ENCODE measurements around the gene MACO1. TPM values are rescaled to one million over a fixed set of nuclear protein-coding genes. Genes with fewer than 3 reads are reported as not detected.

The MACO1 gene
- total RNA-seq, 1 experiment from 2014 or later: 22.9 TPM

DNA sequence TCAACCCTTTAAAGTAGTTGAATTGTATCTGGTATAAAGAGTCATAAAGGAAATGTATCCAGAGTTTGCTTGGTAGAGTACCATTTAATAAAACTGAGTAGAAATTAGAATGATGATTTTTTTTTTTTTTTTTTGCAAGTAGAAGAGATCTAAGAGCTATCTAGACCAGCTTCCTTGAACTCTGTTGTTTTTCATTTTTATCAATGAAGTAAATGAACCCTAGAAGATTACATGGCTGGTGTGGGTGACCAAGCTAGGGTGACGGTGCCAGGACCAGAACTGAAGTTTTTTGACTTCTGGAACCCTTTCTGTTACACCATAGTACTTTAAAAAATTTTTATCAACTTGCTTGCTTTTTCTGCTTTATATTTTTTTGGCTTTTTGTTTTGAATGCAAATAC is 36.9 kb downstream of the MACO1 start:
- intact Hi-C loops (cut with micrococcal nuclease; ENCODE audit: unreplicated experiment): no loop called here
- no peak overlapping the region for H3K27ac ChIP-seq (ENCODE audit: low read depth, low read length, poor library complexity, severe bottlenecking)
- POLR2A ChIA-PET (ENCODE audit: low non-redundant PET): no interaction called here
- TF ChIP-seq EZH2 (IDR thresholded peaks at IDR 0.05; ENCODE audit: borderline replicate concordance, low read depth, low read length, poor library complexity, severe bottlenecking): no peak
- TF ChIP-seq, protein P1, sequence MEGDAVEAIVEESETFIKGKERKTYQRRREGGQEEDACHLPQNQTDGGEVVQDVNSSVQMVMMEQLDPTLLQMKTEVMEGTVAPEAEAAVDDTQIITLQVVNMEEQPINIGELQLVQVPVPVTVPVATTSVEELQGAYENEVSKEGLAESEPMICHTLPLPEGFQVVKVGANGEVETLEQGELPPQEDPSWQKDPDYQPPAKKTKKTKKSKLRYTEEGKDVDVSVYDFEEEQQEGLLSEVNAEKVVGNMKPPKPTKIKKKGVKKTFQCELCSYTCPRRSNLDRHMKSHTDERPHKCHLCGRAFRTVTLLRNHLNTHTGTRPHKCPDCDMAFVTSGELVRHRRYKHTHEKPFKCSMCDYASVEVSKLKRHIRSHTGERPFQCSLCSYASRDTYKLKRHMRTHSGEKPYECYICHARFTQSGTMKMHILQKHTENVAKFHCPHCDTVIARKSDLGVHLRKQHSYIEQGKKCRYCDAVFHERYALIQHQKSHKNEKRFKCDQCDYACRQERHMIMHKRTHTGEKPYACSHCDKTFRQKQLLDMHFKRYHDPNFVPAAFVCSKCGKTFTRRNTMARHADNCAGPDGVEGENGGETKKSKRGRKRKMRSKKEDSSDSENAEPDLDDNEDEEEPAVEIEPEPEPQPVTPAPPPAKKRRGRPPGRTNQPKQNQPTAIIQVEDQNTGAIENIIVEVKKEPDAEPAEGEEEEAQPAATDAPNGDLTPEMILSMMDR (conservative IDR thresholded peaks at IDR 0.05; ENCODE audit: low read depth, low read length): no peak
- no TSS peak for BruUV-seq (replicated peaks)
- H3K27me3 ChIP-seq (replicated peaks; ENCODE audit: insufficient read depth, low read depth, low read length, poor library complexity): no peaks in the 10 kb centered on the region
- no peak for DNase-seq (ENCODE audit: low spot score)
- CTCF ChIA-PET: interaction anchor here (0.7 kb wide), 1 partner anchor 252 kb away, joined by 6 read pairs; no protein-coding TSS in a partner anchor
- no peaks in the 10 kb centered on the region for H3K4me1 ChIP-seq (ENCODE audit: insufficient read depth, low read length, poor library complexity, severe bottlenecking)
- no peaks in the 10 kb centered on the region for H3K9me3 ChIP-seq (ENCODE audit: low read depth, low read length, poor library complexity, severe bottlenecking)
- H3K4me3 ChIP-seq (ENCODE audit: low read depth, low read length, poor library complexity, severe bottlenecking): no peak overlapping the region
- H3K36me3 ChIP-seq (ENCODE audit: insufficient read depth, low read length, poor library complexity, severe bottlenecking): no peaks in the 10 kb centered on the region

DNA sequence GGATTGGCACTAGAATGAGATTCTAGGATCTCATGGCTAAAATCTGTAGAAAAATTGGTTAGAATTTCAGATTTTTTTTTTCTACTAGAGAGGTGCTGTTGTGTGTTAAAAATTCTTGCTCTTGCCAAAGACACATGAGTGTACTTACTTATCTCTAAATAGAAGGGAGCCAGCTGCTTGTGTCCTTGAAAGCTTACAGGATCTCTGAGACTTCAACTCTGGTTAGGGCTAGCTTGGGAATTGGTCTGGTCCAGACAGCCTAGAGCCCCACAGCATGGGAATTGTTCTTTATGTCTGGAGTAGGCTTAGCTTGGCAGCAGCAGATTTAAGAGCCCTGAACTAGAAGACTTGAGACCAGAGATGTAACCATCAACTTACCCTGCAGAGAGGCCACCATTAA is 37.3 kb downstream of the MACO1 start:
- CTCF ChIA-PET: interaction anchor here (0.7 kb wide), 1 partner anchor 252 kb away, joined by 6 read pairs; no protein-coding TSS in a partner anchor
- POLR2A ChIA-PET (ENCODE audit: low non-redundant PET): no interaction called here
- H3K36me3 ChIP-seq (ENCODE audit: insufficient read depth, low read length, poor library complexity, severe bottlenecking): no peaks in the 10 kb centered on the region
- TF ChIP-seq, protein P1 (conservative IDR thresholded peaks at IDR 0.05; ENCODE audit: low read depth, low read length): no peak
- TF ChIP-seq EZH2 (IDR thresholded peaks at IDR 0.05; ENCODE audit: borderline replicate concordance, low read depth, low read length, poor library complexity, severe bottlenecking): no peak
- H3K27ac ChIP-seq (ENCODE audit: low read depth, low read length, poor library complexity, severe bottlenecking): no peak overlapping the region
- BruUV-seq (replicated peaks): no TSS peak
- intact Hi-C loops (cut with micrococcal nuclease; ENCODE audit: unreplicated experiment): no loop called here
- no peaks in the 10 kb centered on the region for H3K27me3 ChIP-seq (replicated peaks; ENCODE audit: insufficient read depth, low read depth, low read length, poor library complexity)
- no peak overlapping the region for H3K4me3 ChIP-seq (ENCODE audit: low read depth, low read length, poor library complexity, severe bottlenecking)
- H3K4me1 ChIP-seq (ENCODE audit: insufficient read depth, low read length, poor library complexity, severe bottlenecking): no peaks in the 10 kb centered on the region
- H3K9me3 ChIP-seq (ENCODE audit: low read depth, low read length, poor library complexity, severe bottlenecking): no peaks in the 10 kb centered on the region
- DNase-seq (ENCODE audit: low spot score): no peak

DNA sequence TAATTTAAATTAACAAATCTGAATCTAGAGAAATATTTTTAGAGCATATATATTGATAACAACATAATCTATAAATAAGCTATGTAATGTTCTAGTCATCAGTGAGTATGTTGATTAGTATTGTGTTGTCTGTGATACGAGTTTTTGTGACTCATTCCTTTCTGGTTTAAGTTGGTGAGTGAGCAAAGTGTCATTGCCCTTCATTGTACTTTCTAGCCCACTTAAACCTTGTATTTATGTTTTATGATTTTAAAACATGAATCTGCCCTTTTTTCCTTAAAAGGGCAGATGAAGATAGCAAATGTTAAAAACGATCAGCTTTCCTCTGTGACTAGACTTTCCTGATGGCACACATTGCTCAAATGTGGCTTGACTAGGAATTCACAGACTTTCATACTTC is 38.5 kb downstream of the MACO1 start:
- POLR2A ChIA-PET (ENCODE audit: low non-redundant PET): no interaction called here
- H3K4me3 ChIP-seq (ENCODE audit: low read depth, low read length, poor library complexity, severe bottlenecking): no peak overlapping the region
- intact Hi-C loops (cut with micrococcal nuclease; ENCODE audit: unreplicated experiment): no loop called here
- H3K4me1 ChIP-seq (ENCODE audit: insufficient read depth, low read length, poor library complexity, severe bottlenecking): no peaks in the 10 kb centered on the region
- H3K27me3 ChIP-seq (replicated peaks; ENCODE audit: insufficient read depth, low read depth, low read length, poor library complexity): no peaks in the 10 kb centered on the region
- DNase-seq (ENCODE audit: low spot score): no peak
- CTCF ChIA-PET: no interaction called here
- TF ChIP-seq, protein P1 (conservative IDR thresholded peaks at IDR 0.05; ENCODE audit: low read depth, low read length): no peak
- TF ChIP-seq EZH2 (IDR thresholded peaks at IDR 0.05; ENCODE audit: borderline replicate concordance, low read depth, low read length, poor library complexity, severe bottlenecking): no peak
- no peak overlapping the region for H3K27ac ChIP-seq (ENCODE audit: low read depth, low read length, poor library complexity, severe bottlenecking)
- no peaks in the 10 kb centered on the region for H3K36me3 ChIP-seq (ENCODE audit: insufficient read depth, low read length, poor library complexity, severe bottlenecking)
- no peaks in the 10 kb centered on the region for H3K9me3 ChIP-seq (ENCODE audit: low read depth, low read length, poor library complexity, severe bottlenecking)
- no TSS peak for BruUV-seq (replicated peaks)
